ENCODE measurements around the gene TMCO1.
A peak's percentile ranks its signal among the peaks of the same experiment; 100 is the strongest.

The TMCO1 gene

DNA sequence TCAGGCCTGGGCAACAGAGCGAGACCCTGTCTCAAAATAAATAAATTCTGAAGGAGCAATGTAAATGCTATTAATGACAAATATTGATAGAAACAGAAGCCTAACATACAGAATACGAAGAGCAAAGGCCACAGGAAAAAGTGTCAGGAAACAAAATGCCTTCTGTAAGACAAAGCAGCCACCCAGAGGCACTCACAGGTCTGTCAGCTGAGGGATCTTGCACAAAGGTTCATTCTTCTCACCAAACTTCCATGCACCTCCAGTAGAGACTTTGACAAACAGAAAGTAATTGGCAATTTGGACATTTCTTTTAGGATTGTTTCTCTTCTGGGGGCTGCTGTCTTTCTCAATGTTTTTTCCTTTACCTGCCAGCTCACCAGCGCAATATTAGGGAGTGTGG is 69.1 kb downstream of the TMCO1 start:
- DNase-seq (ENCODE audit: low spot score), result no peak
- TF ChIP-seq, protein P1, sequence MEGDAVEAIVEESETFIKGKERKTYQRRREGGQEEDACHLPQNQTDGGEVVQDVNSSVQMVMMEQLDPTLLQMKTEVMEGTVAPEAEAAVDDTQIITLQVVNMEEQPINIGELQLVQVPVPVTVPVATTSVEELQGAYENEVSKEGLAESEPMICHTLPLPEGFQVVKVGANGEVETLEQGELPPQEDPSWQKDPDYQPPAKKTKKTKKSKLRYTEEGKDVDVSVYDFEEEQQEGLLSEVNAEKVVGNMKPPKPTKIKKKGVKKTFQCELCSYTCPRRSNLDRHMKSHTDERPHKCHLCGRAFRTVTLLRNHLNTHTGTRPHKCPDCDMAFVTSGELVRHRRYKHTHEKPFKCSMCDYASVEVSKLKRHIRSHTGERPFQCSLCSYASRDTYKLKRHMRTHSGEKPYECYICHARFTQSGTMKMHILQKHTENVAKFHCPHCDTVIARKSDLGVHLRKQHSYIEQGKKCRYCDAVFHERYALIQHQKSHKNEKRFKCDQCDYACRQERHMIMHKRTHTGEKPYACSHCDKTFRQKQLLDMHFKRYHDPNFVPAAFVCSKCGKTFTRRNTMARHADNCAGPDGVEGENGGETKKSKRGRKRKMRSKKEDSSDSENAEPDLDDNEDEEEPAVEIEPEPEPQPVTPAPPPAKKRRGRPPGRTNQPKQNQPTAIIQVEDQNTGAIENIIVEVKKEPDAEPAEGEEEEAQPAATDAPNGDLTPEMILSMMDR (IDR thresholded peaks at IDR 0.05; ENCODE audit: borderline replicate concordance, control extremely low read depth, extremely low read depth, insufficient read depth, missing control alignments), result no peak
- in situ Hi-C loops (cut with MboI; ENCODE audit: low sequenced_read_pairs, unreplicated experiment), result no loop called here

DNA sequence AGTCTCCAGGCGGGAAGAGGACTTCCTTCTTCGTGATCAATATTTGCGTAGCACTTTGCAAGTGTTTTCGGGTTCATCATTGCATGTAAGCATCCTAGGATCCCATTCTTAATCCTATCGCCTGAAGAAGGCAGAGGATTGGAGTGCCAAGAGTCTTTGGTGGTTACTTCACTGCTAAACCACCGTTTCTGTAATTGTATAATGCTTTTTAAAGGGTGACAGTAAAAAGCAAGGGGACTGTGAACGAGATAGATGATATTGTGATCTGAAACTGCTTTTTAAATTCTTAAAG is 70.0 kb downstream of the TMCO1 start:
- TF ChIP-seq, protein P1 (IDR thresholded peaks at IDR 0.05; ENCODE audit: borderline replicate concordance, control extremely low read depth, extremely low read depth, insufficient read depth, missing control alignments), result no peak
- DNase-seq (ENCODE audit: low spot score), result no peak

DNA sequence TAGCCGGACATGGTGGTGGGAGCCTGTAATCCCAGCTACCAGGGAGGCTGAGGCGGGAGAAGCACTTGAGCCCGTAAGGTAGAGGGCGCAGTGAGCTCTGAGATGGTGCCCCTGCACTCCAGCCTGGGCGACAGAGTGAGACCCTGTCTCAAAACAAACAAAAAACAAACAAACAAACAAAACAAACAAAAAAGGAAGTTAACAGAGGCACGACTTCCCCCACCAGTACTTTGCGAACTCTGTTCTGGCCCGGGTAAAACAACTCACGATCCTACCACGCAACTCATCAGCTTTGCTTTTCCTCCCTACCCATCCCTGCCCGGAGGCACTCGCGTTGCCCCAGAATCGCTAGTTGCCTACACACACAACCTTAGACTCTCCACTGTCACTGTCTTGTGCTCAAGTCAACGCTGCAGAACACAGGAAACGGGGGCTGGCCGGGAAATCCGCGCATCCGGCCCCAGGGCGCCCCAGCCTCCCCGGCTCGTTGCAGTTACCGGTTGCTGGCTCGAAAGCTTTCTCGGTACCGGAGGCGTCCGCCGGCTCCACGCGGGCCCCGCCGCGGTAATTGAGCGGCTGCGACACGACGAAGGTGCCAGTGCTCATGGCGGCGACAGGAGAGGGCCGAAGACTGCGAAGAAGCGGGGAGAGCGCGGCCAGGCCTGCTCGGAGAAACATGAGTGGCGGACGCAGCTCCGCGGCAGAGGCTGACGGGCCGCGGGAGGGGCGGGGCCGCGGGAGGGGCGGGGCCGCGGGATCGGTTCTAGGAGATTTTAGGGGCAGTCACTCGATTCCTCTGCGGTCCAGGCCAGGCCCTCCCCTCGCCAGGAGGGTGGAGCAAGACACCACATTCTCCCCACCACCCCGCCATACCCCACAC is 70.5 kb downstream of the TMCO1 start, which contains the start of gene ALDH9A1:
ALDH9A1 (minus strand) TSS at position 682 of the 880 bp plus-strand sequence; CDS start at position 678, 4 bp downstream.
- in situ Hi-C loops (cut with MboI; ENCODE audit: low sequenced_read_pairs, unreplicated experiment), result no loop called here
- peak; percentile 92 for DNase-seq (ENCODE audit: low spot score)
- TF ChIP-seq, protein P1 (IDR thresholded peaks at IDR 0.05; ENCODE audit: borderline replicate concordance, control extremely low read depth, extremely low read depth, insufficient read depth, missing control alignments), result peak; percentile 47

More for the DNA sequence above, 70.0 kb downstream of the TMCO1 start:
- in situ Hi-C loops (cut with MboI; ENCODE audit: low sequenced_read_pairs, unreplicated experiment), result no loop called here

DNA sequence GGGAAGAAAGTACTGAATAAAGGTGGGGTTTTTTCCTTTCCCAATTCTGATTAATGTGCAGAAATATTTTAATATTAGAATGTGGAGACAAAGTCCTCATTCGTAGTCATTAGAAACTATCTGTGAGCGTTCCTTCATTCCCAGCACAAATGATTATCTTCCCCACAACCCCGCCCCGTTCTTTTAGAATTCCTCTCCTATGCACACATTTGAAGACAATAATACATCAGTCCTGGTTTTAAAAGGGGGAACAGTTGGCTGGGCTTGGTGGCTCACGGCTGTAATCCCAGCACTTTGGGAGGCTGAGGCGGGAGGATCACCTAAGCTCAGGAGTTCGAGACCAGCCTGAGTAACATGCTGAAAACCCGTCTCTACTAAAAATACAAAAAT is 71.2 kb downstream of the TMCO1 start:
- DNase-seq (ENCODE audit: low spot score), result no peak
- TF ChIP-seq, protein P1 (IDR thresholded peaks at IDR 0.05; ENCODE audit: borderline replicate concordance, control extremely low read depth, extremely low read depth, insufficient read depth, missing control alignments), result no peak
- in situ Hi-C loops (cut with MboI; ENCODE audit: low sequenced_read_pairs, unreplicated experiment), result no loop called here

DNA sequence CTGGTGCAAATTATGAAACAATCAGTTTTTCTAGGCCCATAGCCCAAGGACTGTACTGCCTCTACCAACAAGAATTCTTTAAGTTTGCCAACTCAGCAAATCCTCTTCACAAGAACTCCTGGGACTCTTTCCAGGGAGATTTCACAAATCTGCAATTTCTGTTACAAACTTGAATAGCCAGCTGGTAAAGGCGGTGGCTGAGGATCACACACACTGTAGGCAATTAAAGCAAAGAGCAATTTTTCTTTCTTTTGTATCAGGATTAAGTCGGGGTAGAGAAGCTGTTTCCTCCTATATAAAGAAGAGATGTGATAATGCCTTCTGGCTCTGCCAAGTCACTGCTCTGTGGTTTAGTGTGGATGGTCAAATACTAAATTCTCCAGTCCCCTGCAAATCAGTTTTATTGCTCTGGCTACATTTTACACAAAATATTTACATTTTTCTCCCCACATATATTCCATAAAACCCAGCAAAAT is 72.0 kb downstream of the TMCO1 start:
- DNase-seq (ENCODE audit: low spot score), result no peak
- in situ Hi-C loops (cut with MboI; ENCODE audit: low sequenced_read_pairs, unreplicated experiment), result no loop called here
- TF ChIP-seq, protein P1 (IDR thresholded peaks at IDR 0.05; ENCODE audit: borderline replicate concordance, control extremely low read depth, extremely low read depth, insufficient read depth, missing control alignments), result no peak

DNA sequence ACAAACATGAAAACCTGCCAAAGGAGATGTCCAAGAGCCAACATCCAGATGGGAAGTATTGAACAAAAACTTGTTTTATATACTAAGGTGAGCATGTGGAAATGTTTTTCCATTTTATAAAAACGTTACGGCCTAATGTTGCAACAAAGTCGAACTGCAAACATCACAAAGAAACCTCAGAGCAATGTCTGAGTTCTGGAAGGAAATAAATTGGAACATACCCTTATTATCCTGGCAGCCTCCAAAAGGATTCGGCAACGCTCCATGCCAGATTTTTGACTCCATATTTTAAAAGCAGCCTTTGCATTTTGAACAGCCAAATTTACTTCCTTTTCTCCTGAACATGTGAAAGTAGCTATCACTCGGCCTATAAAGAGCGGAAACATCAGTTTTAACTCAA is 73.6 kb downstream of the TMCO1 start:
- in situ Hi-C loops (cut with MboI; ENCODE audit: low sequenced_read_pairs, unreplicated experiment), result no loop called here
- no peak for DNase-seq (ENCODE audit: low spot score)
- TF ChIP-seq, protein P1 (IDR thresholded peaks at IDR 0.05; ENCODE audit: borderline replicate concordance, control extremely low read depth, extremely low read depth, insufficient read depth, missing control alignments), result no peak
